NCI-H128 (cell line): ENCODE results near the gene MUC3A.

Source experiments
- DNase-seq: peaks from one replicate; lab custom pipeline; 2025; ENCODE audit not compliant: unreplicated experiment; lab: John Stamatoyannopoulos, UW

Gene MUC3A

DNA sequence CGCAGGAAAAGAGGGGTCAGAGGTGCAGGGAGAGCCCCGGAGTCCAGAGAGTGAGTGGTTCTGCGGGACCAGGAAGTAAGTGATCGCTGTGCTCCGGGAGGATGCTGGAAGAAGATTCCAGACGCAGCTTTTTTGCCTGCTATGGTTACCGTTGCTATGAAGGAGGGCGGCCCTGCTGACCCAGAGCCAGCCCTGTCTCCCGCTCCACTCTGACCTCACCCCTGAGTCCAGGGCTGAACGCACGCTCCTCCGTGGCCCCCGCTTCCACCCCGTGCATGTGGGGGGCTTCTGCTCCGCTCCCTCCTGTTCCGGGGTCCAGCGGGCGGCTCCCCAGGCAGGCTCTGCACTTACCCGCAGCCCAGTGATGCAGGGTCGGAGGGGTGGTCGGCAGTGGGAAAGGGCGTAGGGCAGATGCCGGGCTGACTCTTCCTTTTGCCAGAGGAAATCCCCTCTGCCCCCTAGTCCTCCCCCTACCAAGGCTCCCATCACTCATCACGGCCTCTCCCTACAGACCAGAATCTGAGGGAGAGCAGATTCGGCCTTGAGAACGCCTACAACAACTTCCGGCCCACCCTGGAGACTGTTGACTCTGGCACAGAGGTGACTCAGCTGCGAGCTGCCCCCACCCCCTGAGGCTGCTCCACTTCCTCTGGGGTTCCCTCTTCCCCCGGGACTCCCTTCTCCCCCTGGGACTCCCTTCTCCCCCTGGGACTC, 67.9 kb downstream of the MUC3A start:
- DNase-seq = no peak
